Subcutaneous adipose tissue (tissue), 4 donors: ENCODE results near the gene KCNIP1. TPM values are rescaled to one million over a fixed set of nuclear protein-coding genes. Genes with fewer than 3 reads are reported as not detected.

Experiments
- total RNA-seq, 4 donors: library from RNA; depleted of rRNA; stranded (reverse); fragments of >200 nt; gene quantifications; one replicate each; pipeline ENCODE4 v1.1.0, GENCODE V29; 2016
- TF ChIP-seq, protein P1 (sequence below): fragments of 450-650 bp; IDR thresholded peaks from one replicate; pipeline ENCODE4 v1.5.1; 2016; ENCODE audit warnings: low read depth, mild to moderate bottlenecking, control low read depth, antibody characterized with exemption, moderate library complexity

Gene KCNIP1
- total RNA-seq, 4 donors from 2014 or later = 6.4 TPM; not detected in 3

DNA sequence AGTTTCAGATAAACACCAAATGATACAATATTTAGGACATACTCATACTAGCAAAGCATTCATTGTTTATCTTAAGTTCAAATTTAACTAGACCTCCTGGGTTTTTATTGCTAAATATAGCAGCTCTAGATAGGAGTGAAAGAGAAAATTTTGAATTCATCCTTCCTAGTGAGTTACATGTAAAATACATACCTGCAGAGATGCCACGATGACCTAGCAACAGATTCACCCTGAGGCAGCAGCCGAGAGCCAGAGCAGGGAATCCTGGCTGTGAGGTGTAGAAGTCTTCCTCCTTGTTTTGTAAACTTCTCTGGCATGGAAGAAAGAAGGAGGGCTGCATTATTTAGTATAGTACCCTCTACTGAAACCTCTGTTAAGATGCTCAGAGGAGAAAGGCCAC, 253.8 kb downstream of the KCNIP1 start:
- TF ChIP-seq, protein P1, sequence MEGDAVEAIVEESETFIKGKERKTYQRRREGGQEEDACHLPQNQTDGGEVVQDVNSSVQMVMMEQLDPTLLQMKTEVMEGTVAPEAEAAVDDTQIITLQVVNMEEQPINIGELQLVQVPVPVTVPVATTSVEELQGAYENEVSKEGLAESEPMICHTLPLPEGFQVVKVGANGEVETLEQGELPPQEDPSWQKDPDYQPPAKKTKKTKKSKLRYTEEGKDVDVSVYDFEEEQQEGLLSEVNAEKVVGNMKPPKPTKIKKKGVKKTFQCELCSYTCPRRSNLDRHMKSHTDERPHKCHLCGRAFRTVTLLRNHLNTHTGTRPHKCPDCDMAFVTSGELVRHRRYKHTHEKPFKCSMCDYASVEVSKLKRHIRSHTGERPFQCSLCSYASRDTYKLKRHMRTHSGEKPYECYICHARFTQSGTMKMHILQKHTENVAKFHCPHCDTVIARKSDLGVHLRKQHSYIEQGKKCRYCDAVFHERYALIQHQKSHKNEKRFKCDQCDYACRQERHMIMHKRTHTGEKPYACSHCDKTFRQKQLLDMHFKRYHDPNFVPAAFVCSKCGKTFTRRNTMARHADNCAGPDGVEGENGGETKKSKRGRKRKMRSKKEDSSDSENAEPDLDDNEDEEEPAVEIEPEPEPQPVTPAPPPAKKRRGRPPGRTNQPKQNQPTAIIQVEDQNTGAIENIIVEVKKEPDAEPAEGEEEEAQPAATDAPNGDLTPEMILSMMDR = no peak

DNA sequence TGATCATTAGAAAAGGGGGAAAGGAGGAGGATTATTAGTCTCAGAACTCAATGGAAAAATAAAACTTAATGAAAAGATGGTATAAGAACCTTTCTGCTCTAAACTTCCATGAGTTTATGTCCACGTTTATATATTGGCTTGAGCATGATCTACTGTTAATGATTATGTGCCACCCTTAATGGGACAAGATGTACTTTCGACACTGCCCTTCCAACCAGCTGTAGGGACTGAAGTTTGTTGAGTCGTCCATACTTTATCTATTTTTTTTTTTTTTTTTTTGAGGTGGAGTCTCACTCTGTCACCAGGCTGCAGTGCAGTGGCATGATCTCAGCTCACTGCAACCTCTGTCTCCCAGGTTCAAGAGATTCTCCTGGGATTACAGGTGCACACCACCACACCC, 254.7 kb downstream of the KCNIP1 start:
- TF ChIP-seq, protein P1 = no peak

DNA sequence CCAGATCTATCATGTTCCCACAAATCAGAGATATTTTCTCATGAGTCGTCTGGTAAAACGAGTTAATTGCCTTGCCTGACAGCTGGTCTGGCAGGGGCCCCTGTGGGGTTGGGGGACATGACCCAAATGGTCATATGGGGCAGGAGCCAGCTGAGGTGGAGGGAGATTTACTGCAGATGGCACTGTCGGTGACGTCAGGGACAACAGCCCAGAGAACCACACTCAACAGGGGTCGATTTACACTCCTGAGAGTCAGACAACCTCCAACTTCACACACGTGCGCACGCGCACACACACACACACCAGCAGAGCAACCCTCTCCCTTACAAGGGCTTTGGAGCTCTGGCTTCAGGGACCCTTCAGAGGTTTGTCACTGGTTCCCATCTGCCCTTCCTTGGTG, 256.3 kb downstream of the KCNIP1 start:
- TF ChIP-seq, protein P1 = no peak

DNA sequence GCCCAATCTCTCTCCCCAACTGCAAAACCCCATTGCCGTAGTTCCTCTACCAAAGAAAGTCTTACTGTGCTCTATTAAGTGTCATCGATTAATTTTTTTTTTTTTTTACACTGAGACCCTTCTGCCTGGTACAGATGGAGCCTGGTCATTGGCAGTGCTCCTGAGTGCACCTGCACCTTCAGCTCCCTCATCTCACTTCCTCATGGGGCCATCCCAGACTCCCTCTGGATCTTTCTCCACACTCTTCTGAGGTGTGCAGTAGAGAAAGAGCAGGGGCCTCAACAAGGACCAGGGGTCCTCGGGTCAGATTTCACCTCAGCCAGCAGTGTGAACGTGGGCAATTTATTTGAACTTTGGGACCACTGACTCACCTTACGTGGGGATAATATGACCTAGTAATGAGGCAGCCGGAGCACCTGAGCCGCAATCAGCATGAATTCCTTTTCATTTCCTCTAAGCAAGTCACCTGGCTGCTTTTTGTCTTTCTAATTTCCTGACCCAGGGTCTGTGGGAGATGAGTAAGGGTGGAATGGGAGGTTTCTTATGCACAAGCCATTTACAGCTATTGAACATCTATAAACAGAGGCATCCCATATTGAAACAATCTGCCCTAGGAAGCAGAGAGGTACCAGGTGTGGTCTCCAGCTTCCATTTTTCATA, 257.4 kb downstream of the KCNIP1 start:
- TF ChIP-seq, protein P1 = no peak

DNA sequence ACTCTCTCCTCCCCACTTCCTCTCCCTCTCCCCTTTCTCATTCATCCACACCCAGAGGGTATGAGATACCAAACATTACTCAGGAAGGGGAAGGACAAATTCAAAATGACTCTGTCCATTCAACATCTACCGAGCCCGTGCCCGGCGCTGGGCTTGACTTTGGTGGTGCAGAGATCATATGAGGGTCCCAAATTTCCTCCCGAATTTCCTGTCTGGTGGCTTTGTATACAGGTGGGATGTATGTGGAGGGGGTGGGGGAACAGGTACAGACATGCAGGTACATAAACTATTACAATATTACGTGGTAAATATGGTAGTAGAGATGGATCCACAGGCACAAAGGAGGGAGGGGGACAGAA, 257.9 kb downstream of the KCNIP1 start:
- TF ChIP-seq, protein P1 = no peak

DNA sequence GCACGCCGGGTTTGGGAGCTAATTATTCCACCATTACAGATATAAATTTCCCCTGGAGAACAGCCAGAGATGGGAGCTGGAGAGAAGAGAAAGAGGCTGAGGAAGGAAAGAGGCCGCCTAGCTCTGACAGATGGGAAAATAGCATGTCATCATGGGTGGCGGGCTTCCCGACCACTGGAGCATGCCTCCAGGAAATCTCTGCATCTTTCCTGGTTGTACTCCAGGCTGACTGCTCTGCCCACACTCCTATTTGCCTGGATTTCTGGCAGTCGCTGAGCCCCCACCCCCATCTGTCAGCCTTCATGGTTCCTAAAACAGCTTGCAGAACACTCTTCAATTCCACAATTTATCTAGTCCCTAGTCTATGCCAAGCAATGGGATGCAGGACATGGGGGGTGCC, 265.4 kb downstream of the KCNIP1 start:
- TF ChIP-seq, protein P1 = no peak

DNA sequence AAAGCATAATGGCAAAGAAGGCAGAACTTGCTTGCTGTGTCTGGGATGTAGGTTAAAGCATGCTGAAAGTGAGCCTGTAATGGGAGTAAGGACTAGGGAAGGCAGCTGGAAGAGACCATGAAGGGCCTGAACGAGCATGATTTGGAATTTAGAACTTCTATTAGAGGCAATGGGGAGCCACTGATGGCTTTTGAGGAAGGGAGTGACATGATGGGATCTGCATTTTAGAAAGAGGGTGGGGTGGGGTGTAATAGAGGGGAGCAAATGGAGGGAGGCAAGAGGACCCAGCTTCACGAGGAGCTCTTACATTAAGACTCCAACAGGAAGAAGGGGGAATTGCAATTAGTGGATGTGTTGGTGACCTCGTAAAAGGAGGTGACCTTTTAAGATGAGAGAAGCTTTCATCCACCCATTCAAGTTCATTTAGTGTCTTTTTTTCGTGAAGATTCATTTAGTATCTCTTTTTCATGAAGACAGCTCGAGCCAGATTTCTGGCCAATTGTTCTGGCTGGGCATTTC, 266.1 kb downstream of the KCNIP1 start:
- TF ChIP-seq, protein P1 = no peak
